SK-MEL-5 (cell line): Measurements from ENCODE around the gene SNRPB2. TPM values are rescaled to one million over a fixed set of nuclear protein-coding genes. Genes with fewer than 3 reads are reported as not detected.

Experiments
- DNase-seq: peaks from one replicate; pipeline ENCODE4 v3.0.0-alpha.2; 2016; ENCODE audit warnings: low read depth, low spot score
- in situ Hi-C: cut with HindIII; loops from 2 replicates; pipeline ENCODE4 v1.10.0; 2016; ENCODE audit warnings: low sequenced_read_pairs, high pct_unique_total_duplicates, low pct_unique_long_range_greater_than_20kb
- small RNA-seq, 2 experiments: library from RNA; depleted of rRNA; stranded (forward); fragments of <200 nt; gene quantifications; one replicate each; pipeline ENCODE3, GENCODE V24; 2014
- total RNA-seq: library from RNA; depleted of rRNA; stranded (reverse); fragments of >200 nt; shearing (Covaris generic); gene quantifications from 2 replicates; pipeline ENCODE4 v1.2.3, GENCODE V29; 2014; rRNA removed

Gene SNRPB2
- total RNA-seq, 1 experiment from 2014 or later, result 206 TPM

- in situ Hi-C loops, result loop anchor here (25.0 kb wide), 1 partner anchor 249 kb away; no protein-coding TSS in a partner anchor
- peak; percentile 89 for DNase-seq
These were observed 31.5 kb downstream of the SNRPB2 start for GRCh38 chr20:16761305-16761829.

DNA sequence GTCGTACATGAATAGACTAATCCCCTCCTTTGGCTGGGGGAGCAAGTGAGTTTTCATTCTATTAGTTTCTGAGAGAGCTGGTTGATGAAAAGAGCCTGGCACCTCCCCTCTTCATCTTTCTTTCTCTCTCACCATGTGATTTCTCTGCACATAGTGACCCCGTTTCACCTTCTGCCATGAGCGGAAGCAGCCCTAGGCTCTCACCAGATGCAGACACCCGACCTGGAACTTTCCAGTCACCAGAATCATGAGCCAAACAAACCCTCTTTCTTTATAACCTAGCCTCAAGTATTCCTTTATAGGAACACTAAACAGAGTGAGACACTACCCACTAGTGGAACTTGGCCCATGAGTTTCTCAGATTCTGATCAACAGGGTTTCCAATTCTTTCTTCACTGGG lies 34.7 kb downstream of the SNRPB2 start:
- DNase-seq, result no peak
- in situ Hi-C loops, result loop anchor here (25.0 kb wide), 1 partner anchor 252 kb away; no protein-coding TSS in a partner anchor

DNA sequence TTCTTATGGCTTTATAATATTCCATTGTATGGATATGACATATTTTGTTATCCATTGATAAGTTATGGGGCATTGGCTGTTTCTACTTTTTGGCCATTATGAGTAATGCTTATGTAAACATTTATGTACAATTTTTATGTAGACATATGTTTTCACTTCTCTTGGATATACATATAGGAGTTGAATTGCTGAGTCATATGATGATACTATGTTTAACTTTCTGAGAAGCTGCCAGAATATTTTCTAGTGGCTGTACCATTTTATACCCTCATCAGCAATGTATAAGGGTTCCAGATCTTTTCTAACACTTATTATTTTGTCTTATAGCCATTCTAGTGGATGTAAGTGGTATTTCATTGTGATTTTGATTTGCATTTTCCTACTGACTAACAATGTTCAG lies 41.4 kb downstream of the SNRPB2 start:
- no peak for DNase-seq
- in situ Hi-C loops, result loop anchor here (25.0 kb wide), 1 partner anchor 259 kb away; no protein-coding TSS in a partner anchor

GRCh38 chr20:16775961-16776360 lies 46.1 kb downstream of the SNRPB2 start:
- no peak for DNase-seq
- in situ Hi-C loops, result no loop called here

GRCh38 chr20:16777126-16777525 lies 47.3 kb downstream of the SNRPB2 start:
- no peak for DNase-seq
- in situ Hi-C loops, result no loop called here

- DNase-seq, result no peak
- in situ Hi-C loops, result no loop called here
These were observed 48.3 kb downstream of the SNRPB2 start for GRCh38 chr20:16778159-16778558.

GRCh38 chr20:16781496-16781895 lies 51.7 kb downstream of the SNRPB2 start:
- in situ Hi-C loops, result no loop called here
- no peak for DNase-seq

- DNase-seq, result no peak
- in situ Hi-C loops, result no loop called here
These were observed 55.4 kb downstream of the SNRPB2 start for GRCh38 chr20:16785226-16785625.

Small RNA genes within 50 kb of the gene (small RNA-seq; reads per million reads assigned to genes)
- gene AL135938.1, result 0 reads per million in 2 experiments

Other genes with a start within 250 kb of the SNRPB2 start
- 13.4 and 14.7 TPM in 2 replicates for gene KIF16B, start 156.6 kb upstream of the SNRPB2 start, total RNA-seq
- not detected in 2 replicates for gene OTOR, start 18.3 kb downstream of the SNRPB2 start, total RNA-seq